K562 (cell line): ENCODE measurements around the gene MAP7D1. TPM values are rescaled to one million over a fixed set of nuclear protein-coding genes. Genes with fewer than 3 reads are reported as not detected.

ENCODE experiments used
- CAMTA2 ChIP-seq: fragments of 250-450 bp; sonication (Bioruptor Pico); conservative IDR thresholded peaks from 2 replicates; pipeline ENCODE4 v1.5.1; 2022
- CBX8 ChIP-seq: fragments of 200-600 bp; sonication (generic); IDR thresholded peaks from 2 replicates; pipeline ENCODE4 v1.6.1; 2012; ENCODE audit warnings: borderline replicate concordance, mixed run types, low read depth, mild to moderate bottlenecking, moderate library complexity, mixed read lengths, low read length, control low read depth, inconsistent platforms; ENCODE audit not compliant: poor library complexity, severe bottlenecking; ENCODE audit errors: extremely low read depth
- CHCHD3 ChIP-seq: fragments of 250-450 bp; sonication (Bioruptor Pico); IDR thresholded peaks from 2 replicates; pipeline ENCODE4 v2.1.2; 2022; ENCODE audit warnings: mild to moderate bottlenecking
- HMGN3 ChIP-seq: IDR thresholded peaks from 2 replicates; pipeline ENCODE4 v1.6.1; 2011; ENCODE audit warnings: borderline replicate concordance, low read depth, mild to moderate bottlenecking, mixed read lengths, low read length; ENCODE audit not compliant: insufficient read length; ENCODE audit errors: extremely low read depth
- KHSRP ChIP-seq: fragments of 450-650 bp; IDR thresholded peaks from 2 replicates; pipeline ENCODE4 v1.6.1; 2017
- KLF16 ChIP-seq: IDR thresholded peaks from 2 replicates; pipeline ENCODE4 v1.6.1; 2016; ENCODE audit warnings: antibody characterized with exemption
- NRF1 ChIP-seq, 2 experiments: fragments of 450-650 bp; IDR thresholded peaks in 1 of 2; conservative IDR thresholded peaks in 1 of 2; 2 replicates each; pipeline ENCODE4 v1.6.1; 2014; ENCODE audit warnings: mild to moderate bottlenecking in 2 of 2
- PATZ1 ChIP-seq: fragments of 250-450 bp; sonication (Bioruptor Pico); IDR thresholded peaks from 2 replicates; pipeline ENCODE4 v1.5.0; 2020; ENCODE audit warnings: mild to moderate bottlenecking, borderline replicate concordance
- PREB ChIP-seq: sonication (generic); formaldehyde crosslinking; IDR thresholded peaks from 2 replicates; pipeline ENCODE4 v1.8.1; 2023; ENCODE audit warnings: mild to moderate bottlenecking, missing genetic modification reagents
- PYGO2 ChIP-seq: fragments of 450-650 bp; IDR thresholded peaks from 2 replicates; pipeline ENCODE4 v1.6.1; 2016; ENCODE audit warnings: mild to moderate bottlenecking, missing genetic modification characterization, moderate library complexity, missing compliant biosample characterization
- SRSF3 ChIP-seq: fragments of 200-400 bp; formaldehyde crosslinking; IDR thresholded peaks from 2 replicates; pipeline ENCODE4 v1.6.1; 2016; ENCODE audit warnings: mild to moderate bottlenecking, low read length, moderate library complexity; ENCODE audit not compliant: insufficient read depth
- SRSF9 ChIP-seq: fragments of 200-400 bp; formaldehyde crosslinking; IDR thresholded peaks from 2 replicates; pipeline ENCODE4 v1.6.1; 2017; ENCODE audit warnings: low read depth, low read length, borderline replicate concordance
- TBL1XR1 ChIP-seq, 2 experiments: IDR thresholded peaks; 2 replicates each; pipeline ENCODE4 v1.6.1; 2012; ENCODE audit warnings: improper control_type of control experiment in 2 of 2, low read length in 2 of 2, mild to moderate bottlenecking in 1 of 2
- THRB ChIP-seq: fragments of 450-650 bp; formaldehyde crosslinking; conservative IDR thresholded peaks from 2 replicates; pipeline ENCODE4 v1.4.0; 2022; ENCODE audit warnings: mild to moderate bottlenecking, missing genetic modification characterization
- XRCC5 ChIP-seq: fragments of 200-400 bp; formaldehyde crosslinking; IDR thresholded peaks from 2 replicates; pipeline ENCODE4 v1.6.1; 2017; ENCODE audit warnings: low read depth, mild to moderate bottlenecking, low read length
- ZMIZ1 ChIP-seq, 2 experiments: fragments of 150-350 bp in 1 of 2; IDR thresholded peaks; 2 replicates each; pipeline ENCODE4 v1.6.1; 2012 to 2016; ENCODE audit warnings: low read depth in 2 of 2, low read length in 2 of 2, mild to moderate bottlenecking in 1 of 2, moderate library complexity in 1 of 2
- ZNF217 ChIP-seq: sonication (generic); formaldehyde crosslinking; IDR thresholded peaks from 2 replicates; pipeline ENCODE4 v1.8.0; 2022; ENCODE audit warnings: mild to moderate bottlenecking, missing genetic modification reagents
- ZNF431 ChIP-seq: sonication (generic); formaldehyde crosslinking; IDR thresholded peaks from 2 replicates; pipeline ENCODE4 v1.8.0; 2022; ENCODE audit warnings: mild to moderate bottlenecking, missing genetic modification reagents
- ZNF668 ChIP-seq: fragments of 250-450 bp; sonication (Bioruptor Pico); IDR thresholded peaks from 2 replicates; pipeline ENCODE4 v1.8.0; 2022; ENCODE audit warnings: mild to moderate bottlenecking, inconsistent platforms
- ZZZ3 ChIP-seq: fragments of 450-650 bp; IDR thresholded peaks from 2 replicates; pipeline ENCODE4 v1.6.1; 2016; ENCODE audit warnings: antibody characterized with exemption, mild to moderate bottlenecking, moderate library complexity
- polyA plus RNA-seq, 8 experiments: library from polyadenylated mRNA; depleted of rRNA in 4 of 8; stranded (reverse) in 5 of 8; unstranded in 3 of 8; fragments of >200 nt; fragmentation: Nextera tagmentation in 2 of 8; fragmentation: Illumina TruSeq in 1 of 8; extraction: Ambion mirVana in 2 of 8; extraction: Trizol in 1 of 8; gene quantifications; 2 replicates each; pipeline versions ENCODE4 v1.2.1 to v1.2.3, GENCODE V29; 2011 to 2014; ENCODE audit warnings: inconsistent platforms in 1 of 8, missing spikeins in 1 of 8
- total RNA-seq, 7 experiments: library from RNA; depleted of rRNA in 6 of 7; stranded (reverse); fragments of >200 nt in 6 of 7; fragmentation: Illumina TruSeq in 2 of 7; extraction: Trizol in 2 of 7; gene quantifications; 2 replicates each; pipeline versions ENCODE4 v1.2.1 to v1.2.3, GENCODE V29; 2011 to 2021; ENCODE audit warnings: low replicate concordance in 1 of 7

MAP7D1 gene
- total and polyA plus RNA-seq, 9 of the 15 experiments (the other 6 are each of a cell fraction or from before 2014, with no cell fraction given), result 3.6 to 108 (median 34.5) TPM

- TF ChIP-seq HMGN3, result no peak
- peak; percentile 85; the same call in 1 of the 2 replicates for TF ChIP-seq THRB (CRISPR knock-in tag)
- no peak for TF ChIP-seq KHSRP
- no peak for TF ChIP-seq ZZZ3
- TF ChIP-seq CBX8, result no peak
- TF ChIP-seq NRF1 (conservative IDR thresholded peaks at IDR 0.05 in 1 of 2, IDR thresholded peaks at IDR 0.05 in 1 of 2), result no peak
- no peak for TF ChIP-seq ZNF431 (CRISPR knock-in tag)
- TF ChIP-seq PYGO2 (tag), result no peak
- TF ChIP-seq ZNF668 (CRISPR knock-in tag), result no peak
- TF ChIP-seq SRSF3, result no peak
- no peak for TF ChIP-seq CAMTA2
- TF ChIP-seq KLF16, result peak; percentile 25; the same call in 1 of the 2 replicates
- TF ChIP-seq TBL1XR1 (IDR thresholded peaks at IDR 0.05; ENCODE audit: low read length in 2 of 2), result 0 out of 4 replicates have a peak, but pooled peaks of 1 of the 2 experiments have one; percentile 14
- TF ChIP-seq SRSF9, result no peak
- TF ChIP-seq CHCHD3 (CRISPR knock-in tag), result 0 out of 2 replicates have a peak, but pooled peaks have one; percentile 81
- TF ChIP-seq ZMIZ1 (IDR thresholded peaks at IDR 0.05; ENCODE audit: low read depth in 2 of 2, low read length in 2 of 2), result no peak
- TF ChIP-seq PATZ1, result no peak
- no peak for TF ChIP-seq PREB (CRISPR knock-in tag)
- TF ChIP-seq ZNF217 (CRISPR knock-in tag), result no peak
- no peak for TF ChIP-seq XRCC5
Measured at GRCh38 chr1:36223381-36223995, 67.5 kb downstream of the MAP7D1 start (continued).
